ENCODE data around the gene VCP.

VCP gene

GRCh38 chr9:35059438-35059837 lies 13.0 kb downstream of the VCP start:
- FAIRE-seq (no peak), DNase-seq (ENCODE audit: insufficient read length, low spot score) (no peak)
- no peak for TF ChIP-seq CTCF (IDR thresholded peaks at IDR 0.05; ENCODE audit: insufficient read depth, missing control alignments)

GRCh38 chr9:35057271-35057620 lies 15.2 kb downstream of the VCP start:
- DNase-seq (ENCODE audit: insufficient read length, low spot score) (no peak), FAIRE-seq (no peak)
- TF ChIP-seq CTCF (IDR thresholded peaks at IDR 0.05; ENCODE audit: insufficient read depth, missing control alignments) = no peak

DNA sequence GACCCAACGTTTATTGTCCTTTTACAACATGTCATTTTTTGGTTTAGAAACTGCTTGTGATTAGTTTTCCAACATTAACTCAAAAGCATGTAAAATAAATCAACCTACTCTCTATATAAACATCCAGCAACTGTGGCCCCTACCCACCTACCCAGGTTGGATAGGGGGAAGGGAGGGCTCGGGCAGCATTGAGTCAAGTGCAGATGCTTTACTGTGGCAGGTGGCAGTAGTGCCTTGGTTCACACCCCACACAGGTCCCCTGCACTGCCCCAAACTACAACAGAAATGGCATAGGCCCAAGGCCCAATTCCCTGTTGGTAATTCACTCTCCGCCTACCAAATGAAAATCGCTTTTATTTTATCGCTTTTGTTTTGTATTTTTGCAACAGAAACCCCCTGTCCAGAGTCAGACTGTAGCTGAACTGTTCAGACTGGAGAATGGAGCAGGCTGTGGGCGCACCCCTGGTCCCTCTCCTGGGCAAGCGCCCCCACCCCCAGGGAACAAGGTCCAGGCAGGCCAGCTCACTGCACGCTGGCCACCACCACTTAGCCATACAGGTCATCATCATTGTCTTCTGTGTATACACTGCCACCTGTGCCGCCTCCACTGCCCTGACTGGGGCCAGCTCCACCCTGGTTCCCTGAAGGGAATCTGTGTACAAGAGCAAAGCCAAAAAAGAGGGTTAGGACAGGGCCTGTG lies 15.7 kb downstream of the VCP start:
- no peak for FAIRE-seq
- TF ChIP-seq CTCF (IDR thresholded peaks at IDR 0.05; ENCODE audit: insufficient read depth, missing control alignments) = no peak

DNA sequence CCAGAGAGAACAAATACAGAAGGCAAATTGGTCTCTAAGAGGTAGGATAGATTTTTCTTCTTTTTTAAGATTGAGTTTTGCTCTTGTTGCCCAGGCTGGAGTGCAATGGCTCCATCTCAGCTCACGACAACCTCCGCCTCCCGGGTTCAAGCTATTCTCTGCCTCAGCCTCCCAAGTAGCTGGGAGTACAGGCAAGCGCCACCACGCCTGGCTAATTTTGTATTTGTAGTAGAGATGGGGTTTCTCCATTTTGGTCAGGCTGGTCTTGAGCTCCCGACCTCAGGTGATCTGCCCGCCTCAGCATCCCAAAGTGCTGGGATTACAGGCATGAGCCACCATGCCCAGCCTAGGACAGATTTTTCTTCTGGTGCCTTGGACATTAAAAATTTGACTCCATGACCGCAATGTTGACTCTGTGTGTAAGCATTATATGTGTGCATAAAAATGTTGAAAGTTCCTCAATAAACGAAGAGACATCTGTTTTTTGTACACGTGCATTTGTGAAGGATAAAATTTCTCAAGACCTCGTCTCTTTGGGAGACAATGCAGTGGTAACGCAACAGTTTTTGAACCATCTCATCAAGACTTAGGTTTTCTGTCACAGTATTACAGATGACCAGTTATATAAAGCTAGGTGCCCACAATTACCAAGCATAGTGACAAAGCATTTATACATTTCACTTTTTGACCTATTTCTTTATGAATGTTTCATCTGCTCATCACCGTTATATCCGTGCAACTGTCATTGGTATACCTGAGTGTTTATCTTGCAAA lies 17.4 kb downstream of the VCP start:
- DNase-seq (ENCODE audit: insufficient read length, low spot score) (no peak), FAIRE-seq (no peak)
- TF ChIP-seq CTCF (IDR thresholded peaks at IDR 0.05; ENCODE audit: insufficient read depth, missing control alignments) = no peak

More for the DNA sequence above, 15.7 kb downstream of the VCP start:
- no peak for DNase-seq (ENCODE audit: insufficient read length, low spot score)

- no peak for TF ChIP-seq CTCF (IDR thresholded peaks at IDR 0.05; ENCODE audit: insufficient read depth, missing control alignments)
- FAIRE-seq = no peak
- no peak for DNase-seq (ENCODE audit: insufficient read length, low spot score)
These were observed 18.1 kb downstream of the VCP start for GRCh38 chr9:35054185-35054835.

GRCh38 chr9:35051069-35051967 lies 21.1 kb downstream of the VCP start:
- FAIRE-seq = no peak
- DNase-seq (ENCODE audit: insufficient read length, low spot score) = no peak

More at GRCh38 chr9:35051069-35051967, 21.1 kb downstream of the VCP start:
- TF ChIP-seq CTCF (IDR thresholded peaks at IDR 0.05; ENCODE audit: insufficient read depth, missing control alignments) = peak; percentile 44
